ENCODE data around the gene CBX7.

GRCh38 chr22:39129081-39129480, 23.4 kb downstream of the CBX7 start:
- TF ChIP-seq CTCF (IDR thresholded peaks at IDR 0.05; ENCODE audit: extremely low read depth in 1 of 2, insufficient read depth in 1 of 2, low read depth in 1 of 2, low read length in 2 of 2) = no peak
- no peak for TF ChIP-seq EZH2 (IDR thresholded peaks at IDR 0.05; ENCODE audit: borderline replicate concordance, low read depth, low read length, severe bottlenecking)
- no peak for TF ChIP-seq POLR2A (IDR thresholded peaks at IDR 0.05; ENCODE audit: low read depth, low read length)
- no peak for TF ChIP-seq MAX (IDR thresholded peaks at IDR 0.05; ENCODE audit: insufficient read depth, insufficient read length)
- no peak for TF ChIP-seq POLR2AphosphoS5 (IDR thresholded peaks at IDR 0.05; ENCODE audit: insufficient read depth, low read depth, low read length)
- TF ChIP-seq GATA2 (IDR thresholded peaks at IDR 0.05; ENCODE audit: insufficient read depth, insufficient read length, low read depth, low read length) = no peak
- no peak for TF ChIP-seq JUN (IDR thresholded peaks at IDR 0.05; ENCODE audit: borderline replicate concordance, insufficient read depth, insufficient read length, low read depth)
- no peak for TF ChIP-seq MYC (IDR thresholded peaks at IDR 0.05; ENCODE audit: low read depth, low read length)
- TF ChIP-seq FOS (IDR thresholded peaks at IDR 0.05; ENCODE audit: borderline replicate concordance, insufficient read depth, low read length) = no peak

Data from endothelial cell of umbilical vein (primary cell).